ENCODE data around the gene MAP2K1. TPM values are rescaled to one million over a fixed set of nuclear protein-coding genes. Genes with fewer than 3 reads are reported as not detected.
"Not testable (repeated sequence)": the region's sequence is repeated elsewhere in the genome, so short reads cannot be mapped to it uniquely, and the experiment has no call there.

MAP2K1 gene
- total RNA-seq, 8 experiments from 2014 or later = 19.8 to 38.6 (median 24.6) TPM

DNA sequence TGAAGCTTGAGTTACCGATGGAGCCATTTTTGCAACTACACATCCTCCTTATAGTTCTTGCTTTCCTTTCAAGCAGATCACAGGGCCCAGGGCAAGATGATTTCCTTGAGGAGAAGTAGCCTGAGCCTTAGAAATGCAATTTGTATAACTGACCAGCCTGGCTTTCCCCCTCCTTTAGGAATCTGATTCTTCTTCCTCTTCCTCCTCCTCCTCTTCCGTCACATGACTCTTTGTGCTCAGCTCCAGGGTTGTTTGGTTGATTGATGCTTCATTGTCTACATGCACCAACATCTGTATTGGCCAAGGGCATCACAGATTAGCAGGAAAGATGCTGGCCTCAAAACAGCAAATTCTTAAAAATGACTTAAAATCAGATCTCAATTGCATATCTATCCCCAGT, 107.5 kb downstream of the MAP2K1 start:
- in situ Hi-C loops (cut with MboI; ENCODE audit: low pct_unique_long_range_greater_than_20kb in 2 of 9, low sequenced_read_pairs in 9 of 9, unreplicated experiment in 9 of 9) = loop anchor here in 1 of 9 experiments (25.0 kb wide), 1 partner anchor 107 kb away; the partner anchor contains the start of gene MAP2K1
- H3K4me1 ChIP-seq (replicated peaks in 1 of 2) = peaks cover 6 to 7% of the 10 kb centered on the region in 2 donors
- H3K4me3 ChIP-seq = no peak overlapping the region
- 63 to 100% (median 96%) methylated on average over 1 to 2 of the region's 2 CpGs; no CpG with 5 or more reads in 1 of the 10 experiments for WGBS, 10 experiments
- no peak for ATAC-seq (replicated peaks in 6 of 8)
- H3K27ac ChIP-seq = no peak overlapping the region

DNA sequence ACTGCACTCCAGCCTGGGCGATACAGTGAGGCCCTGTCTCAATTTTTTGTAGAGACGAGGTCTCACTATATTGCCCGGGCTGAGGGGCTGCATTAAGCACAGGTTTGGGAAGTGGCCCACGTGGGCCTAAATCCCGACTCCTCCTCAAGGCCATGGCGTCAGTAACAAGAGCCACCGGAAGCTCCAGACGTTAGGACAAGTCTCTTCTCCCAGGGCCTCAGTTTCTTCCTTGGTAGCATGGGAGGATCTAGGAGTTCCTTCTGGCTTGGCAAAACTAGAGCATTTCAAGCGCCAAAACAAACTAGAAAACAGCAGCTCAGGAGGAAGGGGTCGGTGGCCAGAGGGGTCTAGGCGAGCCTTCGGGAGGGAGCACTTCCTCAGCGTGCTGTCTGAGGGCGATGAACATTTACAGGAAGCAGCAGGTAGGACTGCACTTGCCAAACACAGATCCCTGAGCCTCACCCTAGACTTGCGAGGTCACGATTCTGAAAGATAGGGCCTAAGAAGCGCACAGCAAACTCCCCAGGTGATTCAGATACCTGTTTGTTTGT, 110.3 kb downstream of the MAP2K1 start:
- WGBS, 10 experiments = 6 to 80% (median 43%) methylated on average over 1 to 8 of the region's 17 CpGs; no CpG with 5 or more reads in 4 of the 10 experiments
- ATAC-seq (replicated peaks in 6 of 8) = peak; percentile 15 to 36 (median 24)

GRCh38 chr15:66497502-66498455, 111.1 kb downstream of the MAP2K1 start, which contains the start of gene SNAPC5:
Gene SNAPC5, minus strand, starts transcription at chr15:66497762. Its CDS starts 31 bp downstream, at chr15:66497731.
- Histone ChIP-seq H3K27ac (peak within 1 kb of the TSS; percentile 53 to 88), H3K4me3 (peak within 1 kb of the TSS; percentile 53 to 91 (median 71)), H3K4me1 (replicated peaks in 1 of 2) (peaks cover 8 to 13% of the 10 kb centered on the region in 2 donors)
- ATAC-seq (replicated peaks in 6 of 8) = peak; percentile 74 to 94 (median 92)
- in situ Hi-C loops (cut with MboI; ENCODE audit: low pct_unique_long_range_greater_than_20kb in 2 of 9, low sequenced_read_pairs in 9 of 9, unreplicated experiment in 9 of 9) = loop anchor here in 1 of 9 experiments (25.0 kb wide), 1 partner anchor 110 kb away; the partner anchor contains the start of gene MAP2K1
- WGBS, 10 experiments = 0 to 60% (median 18%) methylated on average over 1 to 26 of the region's 43 CpGs

More for the DNA sequence above, 110.3 kb downstream of the MAP2K1 start:
- in situ Hi-C loops (cut with MboI; ENCODE audit: low pct_unique_long_range_greater_than_20kb in 2 of 9, low sequenced_read_pairs in 9 of 9, unreplicated experiment in 9 of 9) = loop anchor here in 1 of 9 experiments (25.0 kb wide), 1 partner anchor 110 kb away; the partner anchor contains the start of gene MAP2K1
- Histone ChIP-seq H3K27ac (peak overlapping the region; percentile 53 to 88), H3K4me3 (peak overlapping the region; percentile 53 to 91 (median 71)), H3K4me1 (replicated peaks in 1 of 2) (peaks cover 6 to 8% of the 10 kb centered on the region in 2 donors)

- no peak overlapping the region for H3K4me3 ChIP-seq
- H3K4me1 ChIP-seq (replicated peaks in 1 of 2) = peaks cover 17 to 22% of the 10 kb centered on the region in 2 donors
- 25 to 95% (median 80%) methylated on average over 1 to 3 of the region's 3 CpGs; no CpG with 5 or more reads in 1 of the 10 experiments for WGBS, 10 experiments
- ATAC-seq (replicated peaks in 6 of 8) = no peak
- in situ Hi-C loops (cut with MboI; ENCODE audit: low pct_unique_long_range_greater_than_20kb in 2 of 9, low sequenced_read_pairs in 9 of 9, unreplicated experiment in 9 of 9) = loop anchor here in 1 of 9 experiments (25.0 kb wide), 1 partner anchor 111 kb away; the partner anchor contains the start of gene MAP2K1
- H3K27ac ChIP-seq = no peak overlapping the region
Measured at GRCh38 chr15:66498501-66499386, 112.0 kb downstream of the MAP2K1 start.

DNA sequence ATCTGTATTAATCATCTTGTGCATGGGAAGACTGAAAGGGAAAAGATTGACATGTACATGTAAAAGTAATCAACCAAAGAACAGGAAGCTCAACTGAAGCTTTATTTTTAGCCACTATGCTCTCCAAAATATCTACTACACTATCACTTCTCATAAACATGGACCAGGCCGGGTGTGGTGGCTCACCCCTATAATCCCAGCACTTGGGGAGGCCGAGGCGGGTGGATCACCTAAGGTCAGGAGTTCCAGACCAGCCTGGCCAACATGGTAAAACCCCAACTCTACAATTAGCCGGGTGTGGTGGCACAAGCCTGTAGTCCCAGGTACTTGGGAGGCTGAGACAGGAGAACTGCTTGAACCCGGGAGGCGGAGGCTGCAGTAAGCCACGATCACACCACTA, 113.6 kb downstream of the MAP2K1 start:
- H3K4me1 ChIP-seq (replicated peaks in 1 of 2) = peaks cover 19 to 22% of the 10 kb centered on the region in 2 donors
- H3K4me3 ChIP-seq; H3K27ac ChIP-seq; in situ Hi-C loops (cut with MboI; ENCODE audit: low pct_unique_long_range_greater_than_20kb in 2 of 9, low sequenced_read_pairs in 9 of 9, unreplicated experiment in 9 of 9); ATAC-seq (replicated peaks in 6 of 8): not testable (repeated sequence)
- 63 to 100% (median 95%) methylated on average over 1 to 6 of the region's 7 CpGs; no CpG with 5 or more reads in 1 of the 10 experiments for WGBS, 10 experiments

DNA sequence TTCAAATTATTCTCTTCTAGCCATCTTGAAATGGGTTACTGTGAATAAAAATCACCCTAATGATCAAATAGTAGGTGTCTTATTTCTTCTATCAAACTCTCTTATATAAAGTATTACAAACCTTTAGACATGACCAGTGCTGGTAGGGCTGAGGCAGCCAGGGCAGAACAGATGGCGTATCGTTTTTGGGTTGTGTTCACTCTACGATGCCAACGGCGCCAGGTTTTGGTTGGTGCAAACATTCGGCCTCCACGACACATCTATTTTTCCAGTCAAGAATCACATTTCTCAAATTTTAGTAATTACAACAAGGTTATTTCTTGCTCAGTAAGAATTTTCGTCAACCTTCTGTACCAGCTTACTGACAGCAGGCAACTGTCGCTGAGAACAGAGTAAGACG, 115.8 kb downstream of the MAP2K1 start:
- Histone ChIP-seq H3K4me3 (peak overlapping the region in 1 of 5 donors; percentile 94), H3K4me1 (replicated peaks in 1 of 2) (peaks cover 15 to 22% of the 10 kb centered on the region in 2 donors), H3K27ac (no peak overlapping the region)
- ATAC-seq (replicated peaks in 6 of 8) = no peak
- WGBS, 10 experiments = 7 to 98% (median 82%) methylated on average over 2 to 10 of the region's 10 CpGs
- in situ Hi-C loops (cut with MboI; ENCODE audit: low pct_unique_long_range_greater_than_20kb in 2 of 9, low sequenced_read_pairs in 9 of 9, unreplicated experiment in 9 of 9) = no loop called here

GRCh38 chr15:66503041-66503648, 116.4 kb downstream of the MAP2K1 start:
- WGBS, 10 experiments = 2 to 72% (median 27%) methylated on average over 1 to 11 of the region's 13 CpGs; no CpG with 5 or more reads in 1 of the 10 experiments
- H3K4me1 ChIP-seq (replicated peaks in 1 of 2) = peaks cover 15 to 22% of the 10 kb centered on the region in 2 donors
- in situ Hi-C loops (cut with MboI; ENCODE audit: low pct_unique_long_range_greater_than_20kb in 2 of 9, low sequenced_read_pairs in 9 of 9, unreplicated experiment in 9 of 9); ATAC-seq (replicated peaks in 6 of 8): not testable (repeated sequence)
- H3K27ac ChIP-seq = peak overlapping the region in 1 of 2 donors; percentile 97
- H3K4me3 ChIP-seq = peak overlapping the region; percentile 94 to 99 (median 98)

- WGBS, 10 experiments = 0 to 3% (median 0%) methylated on average over 2 to 12 of the region's 12 CpGs
- in situ Hi-C loops (cut with MboI; ENCODE audit: low pct_unique_long_range_greater_than_20kb in 2 of 9, low sequenced_read_pairs in 9 of 9, unreplicated experiment in 9 of 9) = no loop called here
- H3K4me3 ChIP-seq = peak overlapping the region; percentile 94 to 99 (median 98)
- H3K27ac ChIP-seq = peak overlapping the region; percentile 95 to 97
- no peak for ATAC-seq (replicated peaks in 6 of 8)
- peaks cover 15 to 22% of the 10 kb centered on the region in 2 donors for H3K4me1 ChIP-seq (replicated peaks in 1 of 2)
Measured at GRCh38 chr15:66503780-66504562, 117.3 kb downstream of the MAP2K1 start.

DNA sequence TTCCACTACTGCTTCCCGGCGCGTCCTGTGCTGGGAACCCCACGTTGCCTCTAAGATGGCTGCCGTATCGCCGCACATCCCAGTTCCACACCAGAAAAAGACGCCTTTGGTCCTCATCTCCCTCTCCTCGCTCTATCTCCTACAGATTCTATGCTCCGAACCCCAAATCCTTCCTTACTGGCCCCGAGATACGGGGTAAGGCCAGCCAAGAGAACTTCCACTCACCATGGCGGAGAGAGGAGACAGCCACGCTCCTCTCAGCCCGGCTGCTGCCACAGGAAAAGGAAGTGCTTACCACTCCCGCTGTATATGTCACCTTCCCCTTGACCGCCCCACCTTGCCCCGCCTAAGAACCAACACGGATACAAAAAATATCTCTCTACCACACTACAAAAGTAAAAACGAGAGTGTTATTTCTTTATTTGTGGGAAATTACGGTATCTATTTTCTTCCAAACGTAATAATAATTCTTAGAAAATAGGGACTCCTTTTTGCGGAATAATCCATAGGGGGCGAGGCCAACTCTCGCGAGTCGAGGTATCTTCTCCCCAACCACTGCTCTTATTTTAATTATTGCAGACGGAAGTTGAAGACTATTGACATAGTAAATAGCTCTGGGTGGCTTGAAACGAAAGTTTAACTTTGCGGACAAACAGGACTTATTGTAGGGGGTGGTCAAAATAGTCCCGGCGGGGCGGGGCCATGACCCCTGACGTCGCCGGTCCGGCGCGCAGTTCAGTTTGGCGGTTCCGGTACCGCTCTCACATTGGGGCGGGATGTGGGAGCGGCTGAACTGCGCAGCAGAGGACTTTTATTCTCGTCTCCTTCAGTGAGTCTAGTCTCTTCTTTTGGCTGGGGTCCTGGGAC, 118.1 kb downstream of the MAP2K1 start, which contains the start of the genes RPL4 and ZWILCH:
Gene RPL4, minus strand, starts transcription at position 293 of the 867 bp plus-strand sequence. Its CDS starts 65 bp downstream, at position 228.
Gene ZWILCH, plus strand, starts transcription at position 764 of the 867 bp plus-strand sequence. Its CDS starts 13 bp downstream, at position 777.
- H3K4me1 ChIP-seq (replicated peaks in 1 of 2) = peaks cover 15 to 22% of the 10 kb centered on the region in 2 donors
- peak within 1 kb of the TSS; percentile 94 to 99 (median 98) for H3K4me3 ChIP-seq
- 0 to 6% (median 0%) methylated on average over 2 to 34 of the region's 46 CpGs for WGBS, 10 experiments
- in situ Hi-C loops (cut with MboI; ENCODE audit: low pct_unique_long_range_greater_than_20kb in 2 of 9, low sequenced_read_pairs in 9 of 9, unreplicated experiment in 9 of 9) = no loop called here
- ATAC-seq (replicated peaks in 6 of 8) = peak; percentile 77 to 96 (median 94)
- peak within 1 kb of the TSS; percentile 95 to 97 for H3K27ac ChIP-seq

DNA sequence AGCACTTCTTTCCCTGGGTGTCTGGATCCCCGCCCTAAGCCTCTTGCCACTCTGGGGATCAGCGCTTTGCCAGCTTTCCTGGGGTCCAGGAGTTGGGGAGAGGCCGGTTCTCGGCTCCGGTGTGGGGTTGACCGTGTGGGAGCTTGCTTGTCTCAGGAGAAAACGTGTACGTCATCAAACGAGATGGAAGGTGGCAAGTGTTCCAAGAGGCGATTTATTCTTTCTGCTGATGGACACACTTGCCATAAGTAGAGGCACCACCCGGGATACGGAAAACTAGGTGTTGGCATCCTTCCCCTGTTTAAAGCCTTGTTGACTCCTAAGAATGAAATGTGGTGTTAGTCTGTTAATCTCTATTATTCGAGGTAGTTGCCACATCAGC, 118.7 kb downstream of the MAP2K1 start:
- H3K4me3 ChIP-seq = peak overlapping the region; percentile 94 to 99 (median 98)
- WGBS, 10 experiments = 0 to 5% (median 0%) methylated on average over 1 to 11 of the region's 13 CpGs; no CpG with 5 or more reads in 2 of the 10 experiments
- ATAC-seq (replicated peaks in 6 of 8) = peak in 7 of 8 experiments; percentile 15 to 48 (median 42)
- H3K4me1 ChIP-seq (replicated peaks in 1 of 2) = peaks cover 15 to 22% of the 10 kb centered on the region in 2 donors
- in situ Hi-C loops (cut with MboI; ENCODE audit: low pct_unique_long_range_greater_than_20kb in 2 of 9, low sequenced_read_pairs in 9 of 9, unreplicated experiment in 9 of 9) = no loop called here
- H3K27ac ChIP-seq = peak overlapping the region; percentile 95 to 97

Measured in motor neuron (in vitro differentiated cells).